IMR-90 (cell line): ENCODE measurements around the gene GRAP. TPM values are rescaled to one million over a fixed set of nuclear protein-coding genes. Genes with fewer than 3 reads are reported as not detected.

Experiments
- ATAC-seq: fragments of 200-7000 bp; cut with Tn5 transposase; 2 replicates; pipeline ENCODE4 v1.9.1; 2020; ENCODE audit warnings: low read depth, mild to moderate bottlenecking, moderate library complexity
- BruUV-seq: library from RNA; stranded (reverse); fragments of 400-500 nt; replicated peaks from 2 replicates; lab custom pipeline; 2021; lab: Mats Ljungman, UMichigan
- CTCF ChIA-PET: fragments of 300-600 bp; formaldehyde crosslinking; extraction: SDS; loops from one replicate; lab custom pipeline; 2021; ENCODE audit warnings: antibody characterized with exemption; lab: Yijun Ruan, JAX
- POLR2A ChIA-PET: fragments of 300-600 bp; sonication (Branson Sonifier 250); formaldehyde crosslinking; loops from one replicate; lab custom pipeline; 2022; ENCODE audit warnings: antibody characterized with exemption; ENCODE audit not compliant: unreplicated experiment; lab: Charles Lee
- DNase-seq: peaks from one replicate; pipeline ENCODE4 v3.0.0; 2013
- H2AFZ ChIP-seq: replicated peaks from 2 replicates; pipeline ENCODE3; 2013; ENCODE audit warnings: low read length, mild to moderate bottlenecking; ENCODE audit not compliant: poor library complexity
- H2AK5ac ChIP-seq: 2 replicates; pipeline ENCODE4 v1.6.1; 2013; ENCODE audit warnings: low read depth, low read length, inconsistent platforms
- H2AK9ac ChIP-seq: replicated peaks from 2 replicates; pipeline ENCODE3; 2013; ENCODE audit warnings: mild to moderate bottlenecking, low read depth, low read length, moderate library complexity; ENCODE audit not compliant: poor library complexity
- H2BK120ac ChIP-seq: 2 replicates; pipeline ENCODE4 v1.6.1; 2013; ENCODE audit warnings: low read depth, low read length, inconsistent platforms
- H2BK15ac ChIP-seq: 3 replicates; pipeline ENCODE4 v1.6.1; 2013; ENCODE audit warnings: low read depth, low read length, inconsistent platforms
- H2BK20ac ChIP-seq: 2 replicates; pipeline ENCODE4 v1.6.1; 2013; ENCODE audit warnings: low read depth, mild to moderate bottlenecking, inconsistent platforms, low read length, moderate library complexity
- H2BK5ac ChIP-seq: 2 replicates; pipeline ENCODE4 v1.6.1; 2013; ENCODE audit warnings: mild to moderate bottlenecking, low read depth, low read length, inconsistent platforms; ENCODE audit not compliant: poor library complexity, severe bottlenecking
- H3K14ac ChIP-seq: replicated peaks from 2 replicates; pipeline ENCODE4 v1.6.1; 2013; ENCODE audit warnings: low read depth, low read length, inconsistent platforms
- H3K18ac ChIP-seq: 2 replicates; pipeline ENCODE4 v1.6.1; 2013; ENCODE audit warnings: low read depth, low read length, control low read depth
- H3K23ac ChIP-seq: 2 replicates; pipeline ENCODE4 v1.6.1; 2013; ENCODE audit warnings: low read depth, low read length, inconsistent platforms
- H3K27ac ChIP-seq: 2 replicates; pipeline ENCODE4 v1.5.1; 2013; ENCODE audit warnings: mild to moderate bottlenecking, control low read depth, low read length; ENCODE audit not compliant: insufficient read depth
- H3K27me3 ChIP-seq: 2 replicates; pipeline ENCODE4 v1.6.1; 2013; ENCODE audit warnings: low read length; ENCODE audit not compliant: control insufficient read depth, insufficient read depth
- H3K36me3 ChIP-seq: 2 replicates; pipeline ENCODE4 v1.6.1; 2013; ENCODE audit warnings: low read length, mixed read lengths; ENCODE audit not compliant: control insufficient read depth, insufficient read depth
- H3K4ac ChIP-seq: 2 replicates; pipeline ENCODE4 v1.6.1; 2013; ENCODE audit warnings: low read depth, low read length, inconsistent platforms
- H3K4me1 ChIP-seq: 2 replicates; pipeline ENCODE4 v1.6.1; 2013; ENCODE audit warnings: low read length, mixed read lengths; ENCODE audit not compliant: control insufficient read depth, insufficient read depth
- H3K4me2 ChIP-seq: 2 replicates; pipeline ENCODE4 v1.6.1; 2013; ENCODE audit warnings: low read depth, mild to moderate bottlenecking, control low read depth, low read length, moderate library complexity
- H3K4me3 ChIP-seq: 2 replicates; pipeline ENCODE4 v1.5.1; 2013; ENCODE audit warnings: low read depth, mild to moderate bottlenecking, control low read depth, low read length, moderate library complexity; ENCODE audit not compliant: insufficient read depth
- H3K56ac ChIP-seq: 2 replicates; pipeline ENCODE4 v1.6.1; 2013; ENCODE audit warnings: low read length, inconsistent platforms; ENCODE audit not compliant: insufficient read depth; ENCODE audit errors: extremely low read depth
- H3K79me1 ChIP-seq, 2 experiments: 2 replicates each; pipeline ENCODE4 v1.6.1; 2013; ENCODE audit warnings: low read length in 2 of 2, inconsistent platforms in 1 of 2, low read depth in 1 of 2
- H3K9ac ChIP-seq: 2 replicates; pipeline ENCODE4 v1.6.1; 2013; ENCODE audit warnings: low read depth, low read length, control low read depth
- H3K9me1 ChIP-seq: 2 replicates; pipeline ENCODE4 v1.6.1; 2013; ENCODE audit warnings: low read length, inconsistent platforms; ENCODE audit not compliant: insufficient read depth
- H3K9me3 ChIP-seq: 2 replicates; pipeline ENCODE4 v1.6.1; 2013; ENCODE audit warnings: low read length; ENCODE audit not compliant: control insufficient read depth, insufficient read depth
- H4K20me1 ChIP-seq: 2 replicates; pipeline ENCODE4 v1.6.1; 2013; ENCODE audit warnings: low read length, inconsistent platforms; ENCODE audit not compliant: insufficient read depth
- H4K5ac ChIP-seq: 2 replicates; pipeline ENCODE4 v1.6.1; 2013; ENCODE audit warnings: mild to moderate bottlenecking, low read depth, low read length, control low read depth
- H4K8ac ChIP-seq, 2 experiments: 2 replicates each; pipeline ENCODE4 v1.6.1; 2013; ENCODE audit warnings: low read depth in 2 of 2, low read length in 2 of 2, control low read depth in 1 of 2, inconsistent platforms in 1 of 2
- H4K91ac ChIP-seq: 2 replicates; pipeline ENCODE4 v1.6.1; 2013; ENCODE audit warnings: low read depth, low read length, inconsistent platforms; ENCODE audit not compliant: insufficient read depth
- CEBPB ChIP-seq: IDR thresholded peaks from 2 replicates; pipeline ENCODE4 v1.6.1; 2012; ENCODE audit warnings: low read depth, low read length, improper control_type of control experiment
- WGBS, 2 experiments: methylation state at CpG; one replicate each; pipeline versions ENCODE4 v1.1.5 to v1.1.7; 2013; ENCODE audit warnings: missing lambda C conversion rate in 2 of 2; ENCODE audit not compliant: insufficient read length in 1 of 2; ENCODE audit errors: extremely low coverage in 2 of 2; 5-methylcytosine and 5-hydroxymethylcytosine counted together
- dilution Hi-C: fragments of 300-500 bp; cut with HindIII; formaldehyde crosslinking; loops from one replicate; pipeline ENCODE4 v1.14.3; 2018; ENCODE audit warnings: low sequenced_read_pairs; ENCODE audit not compliant: unreplicated experiment
- in situ Hi-C: fragments of 300-500 bp; cut with MboI; formaldehyde crosslinking; loops from 3 replicates; pipeline ENCODE4 v1.14.3; 2019; ENCODE audit warnings: low sequenced_read_pairs, inconsistent platforms, mixed read lengths
- intact Hi-C: fragments of 100-400 bp; cut with micrococcal nuclease; formaldehyde crosslinking; loops from 2 replicates; pipeline ENCODE4 v1.10.0; 2022
- polyA plus RNA-seq, 3 experiments: library from polyadenylated mRNA; depleted of rRNA; stranded (reverse); fragments of >200 nt; gene quantifications; 2 replicates each; pipeline ENCODE4 v1.2.3, GENCODE V29; 2012; ENCODE audit warnings: low replicate concordance in 1 of 3
- total RNA-seq: library from RNA; depleted of rRNA; stranded (reverse); fragments of >200 nt; gene quantifications from 2 replicates; pipeline ENCODE4 v1.2.3, GENCODE V29; 2012

The GRAP gene
- total and polyA plus RNA-seq, 2 of the 4 experiments (the other 2 are of a cell fraction): under 0.01 to 0.14 TPM

- H3K79me1 ChIP-seq: no peaks in the 10 kb centered on the region
- no peak overlapping the region for H3K27ac ChIP-seq
- H3K4me3 ChIP-seq: no peak overlapping the region
- in situ Hi-C loops (no loop called here), intact Hi-C loops (no loop called here), dilution Hi-C loops (no loop called here)
- no peak for ATAC-seq
- DNase-seq: no peak
- H2BK20ac ChIP-seq: no peak overlapping the region
- WGBS, 2 experiments: no CpG with 5 or more reads among the region's 9 CpGs
- no peak overlapping the region for H2AFZ ChIP-seq
- BruUV-seq: no TSS peak
- no peak overlapping the region for H2AK9ac ChIP-seq
- H4K5ac ChIP-seq: no peak overlapping the region
- CTCF ChIA-PET: no interaction called here
- H2BK5ac ChIP-seq: no peak overlapping the region
- H3K9me3 ChIP-seq: no peaks in the 10 kb centered on the region
- no peak overlapping the region for H2BK120ac ChIP-seq
- no peak overlapping the region for H4K8ac ChIP-seq
- no peak overlapping the region for H3K18ac ChIP-seq
- no peak for TF ChIP-seq CEBPB
- no peak overlapping the region for H4K91ac ChIP-seq
- H3K4me2 ChIP-seq: no peak overlapping the region
- H3K9ac ChIP-seq: no peak overlapping the region
- H3K9me1 ChIP-seq: peaks cover 5% of the 10 kb centered on the region; the same call in 1 of the 2 replicates
- H3K27me3 ChIP-seq: no peaks in the 10 kb centered on the region; the same call in 1 of the 2 replicates
- H3K4ac ChIP-seq: no peak overlapping the region
- H3K4me1 ChIP-seq: no peaks in the 10 kb centered on the region
- H3K14ac ChIP-seq: no peak overlapping the region
- no peak overlapping the region for H3K23ac ChIP-seq
- POLR2A ChIA-PET: no interaction called here
- no peaks in the 10 kb centered on the region for H4K20me1 ChIP-seq
- H2BK15ac ChIP-seq: no peak overlapping the region
- H3K56ac ChIP-seq: no peak overlapping the region
- H3K36me3 ChIP-seq: no peaks in the 10 kb centered on the region
- no peak overlapping the region for H2AK5ac ChIP-seq
Observed at GRCh38 chr17:19023209-19023999, 23.4 kb downstream of the GRAP start.
